Muscle of leg (tissue), 11 donors: ENCODE results near the gene FGFRL1. TPM values are rescaled to one million over a fixed set of nuclear protein-coding genes. Genes with fewer than 3 reads are reported as not detected.

Source experiments
- DNase-seq: peaks from one replicate; pipeline ENCODE4 v3.0.0; 2013
- H3K27ac ChIP-seq: one replicate; pipeline ENCODE4 v1.5.1; 2013; ENCODE audit warnings: mild to moderate bottlenecking, low read length, control low read depth
- H3K27me3 ChIP-seq: one replicate; pipeline ENCODE4 v1.6.1; 2013; ENCODE audit warnings: low read length; ENCODE audit not compliant: control insufficient read depth, insufficient read depth
- H3K36me3 ChIP-seq: one replicate; pipeline ENCODE4 v1.6.1; 2013; ENCODE audit warnings: low read length; ENCODE audit not compliant: control insufficient read depth, insufficient read depth
- H3K4me1 ChIP-seq: one replicate; pipeline ENCODE4 v1.6.1; 2013; ENCODE audit warnings: low read length; ENCODE audit not compliant: control insufficient read depth, insufficient read depth
- H3K4me3 ChIP-seq: one replicate; pipeline ENCODE4 v1.5.1; 2013; ENCODE audit warnings: low read length, control low read depth
- H3K9me3 ChIP-seq: replicated peaks from 2 replicates; pipeline ENCODE4 v1.6.1; 2013; ENCODE audit warnings: low read depth, low read length; ENCODE audit not compliant: control insufficient read depth
- WGBS: methylation state at CpG from one replicate; pipeline ENCODE4 v1.1.5; 2013; ENCODE audit warnings: missing lambda C conversion rate; ENCODE audit not compliant: insufficient coverage; 5-methylcytosine and 5-hydroxymethylcytosine counted together
- polyA plus RNA-seq, 8 donors: library from polyadenylated mRNA; unstranded; fragments of 120-200 nt; gene quantifications; one replicate each; pipeline versions ENCODE4 v1.2.1 to v1.2.3, GENCODE V29; 2013; ENCODE audit warnings: inconsistent platforms in 1 of 8, low replicate concordance in 1 of 8; ENCODE audit not compliant: insufficient read length in 8 of 8, insufficient read depth in 1 of 8
- total RNA-seq: library from RNA; stranded (reverse); fragments of 120-200 nt; gene quantifications from one replicate; pipeline ENCODE4 v1.2.4, GENCODE V29; 2013

Gene FGFRL1
- total and polyA plus RNA-seq, 9 donors: 90.4 to 203 (median 170) TPM

DNA sequence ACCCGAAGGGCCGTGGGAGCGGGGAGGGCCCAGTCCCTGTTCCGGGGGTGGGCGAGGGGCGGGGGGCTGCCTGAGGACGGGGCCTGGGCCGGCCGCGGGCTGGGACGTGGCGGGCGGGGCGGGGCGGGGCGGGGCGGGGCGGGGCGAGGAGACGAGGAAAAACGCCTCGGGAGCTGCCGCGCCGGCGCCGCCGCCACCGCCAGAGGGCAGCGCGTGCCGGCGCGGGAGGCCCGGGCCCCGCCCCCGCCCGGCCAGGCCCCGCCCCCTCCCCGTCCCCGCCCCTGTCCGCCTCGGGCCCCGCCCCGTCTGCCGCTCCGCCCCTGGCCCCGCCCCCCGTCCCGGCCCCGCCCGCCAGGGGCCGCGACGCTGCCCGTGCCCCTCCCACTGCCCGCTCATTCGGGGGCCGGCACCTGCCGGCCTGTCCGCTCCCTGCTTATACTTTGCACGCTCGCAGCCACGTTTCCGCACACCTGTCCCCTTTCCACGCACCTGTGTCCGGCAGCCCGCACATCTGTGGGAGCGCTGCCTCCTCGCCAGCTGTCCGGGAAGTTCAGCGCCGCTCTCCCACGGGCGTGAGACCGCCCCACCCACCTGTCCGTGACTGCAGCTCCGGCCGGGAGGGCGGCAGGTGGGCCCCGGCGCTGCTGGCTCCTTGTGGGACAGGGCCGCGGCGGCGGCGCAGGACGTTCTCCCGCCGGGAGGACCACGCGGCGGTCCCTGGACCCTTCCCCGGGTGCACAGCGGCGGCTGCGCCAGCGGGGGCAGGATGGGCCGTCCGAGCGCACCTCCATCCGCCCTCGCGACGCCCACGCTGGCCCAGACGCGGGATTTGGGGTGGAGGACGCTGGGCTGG, 1.7 kb upstream of the FGFRL1 start:
- Histone ChIP-seq H3K36me3 (peaks cover 13% of the 10 kb centered on the region), H3K9me3 (no peaks in the 10 kb centered on the region), H3K27ac (peak overlapping the region; percentile 75), H3K4me3 (peak overlapping the region; percentile 60), H3K4me1 (peaks cover 46% of the 10 kb centered on the region), H3K27me3 (peaks cover 41% of the 10 kb centered on the region)
- peak; percentile 82 for DNase-seq
- WGBS: under 1% methylated on average over 102 of the region's 109 CpGs

GRCh38 chr4:1010395-1011021, 918 bp upstream of the FGFRL1 start:
- peaks cover 34% of the 10 kb centered on the region for H3K27me3 ChIP-seq
- WGBS: 2% methylated on average over 35 of the region's 36 CpGs
- H3K4me3 ChIP-seq: peak overlapping the region; percentile 47
- no peaks in the 10 kb centered on the region for H3K9me3 ChIP-seq
- peak; percentile 66 for DNase-seq
- peaks cover 53% of the 10 kb centered on the region for H3K4me1 ChIP-seq
- peak overlapping the region; percentile 75 for H3K27ac ChIP-seq
- peaks cover 19% of the 10 kb centered on the region for H3K36me3 ChIP-seq

- Histone ChIP-seq H3K4me3 (no peak overlapping the region), H3K4me1 (peaks cover 65% of the 10 kb centered on the region), H3K27ac (no peak overlapping the region)
Observed at GRCh38 chr4:1011666-1012033, 224 bp downstream of the FGFRL1 start.

DNA sequence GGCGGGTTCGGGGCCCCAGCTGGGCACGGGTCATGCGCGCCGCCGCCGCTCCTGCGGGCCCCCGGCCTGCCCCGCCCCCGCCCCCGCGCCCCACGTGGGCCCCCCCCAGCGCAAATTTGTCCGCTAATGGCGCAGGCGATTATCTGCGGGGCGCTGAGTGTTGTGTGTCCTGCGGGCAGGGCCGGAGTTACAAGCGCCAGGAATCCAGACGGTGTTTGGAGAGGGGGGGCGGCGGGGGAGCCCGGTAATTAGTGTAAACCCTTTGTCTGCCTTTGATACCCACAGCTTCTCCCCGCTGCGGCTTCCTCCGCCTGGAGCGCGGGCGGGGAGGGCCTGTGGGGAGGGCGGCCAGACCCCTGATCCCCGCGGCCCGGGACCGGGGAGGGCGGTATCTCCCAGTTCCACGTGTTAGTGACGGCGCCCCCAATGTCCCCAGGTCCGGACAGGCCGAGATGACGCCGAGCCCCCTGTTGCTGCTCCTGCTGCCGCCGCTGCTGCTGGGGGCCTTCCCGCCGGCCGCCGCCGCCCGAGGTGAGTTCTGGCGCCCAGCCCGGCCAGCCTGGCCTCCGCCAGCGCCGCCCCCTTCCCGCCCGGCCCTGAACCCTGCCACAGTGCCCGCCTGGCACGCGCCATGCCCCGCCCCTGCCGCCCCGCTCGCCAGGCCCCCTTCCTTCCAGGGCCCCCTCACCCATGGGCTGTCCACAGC, 761 bp downstream of the FGFRL1 start:
- Histone ChIP-seq H3K9me3 (no peaks in the 10 kb centered on the region), H3K27me3 (peaks cover 24% of the 10 kb centered on the region), H3K4me1 (peaks cover 70% of the 10 kb centered on the region), H3K4me3 (peak overlapping the region; percentile 52), H3K27ac (peak overlapping the region; percentile 62), H3K36me3 (peaks cover 19% of the 10 kb centered on the region)
- DNase-seq: no peak
- 6% methylated on average over 60 of the region's 69 CpGs for WGBS

More at GRCh38 chr4:1011666-1012033, 224 bp downstream of the FGFRL1 start:
- no peak for DNase-seq
- under 1% methylated on average over 48 of the region's 69 CpGs for WGBS
- H3K36me3 ChIP-seq: peaks cover 19% of the 10 kb centered on the region
- no peaks in the 10 kb centered on the region for H3K9me3 ChIP-seq
- H3K27me3 ChIP-seq: peaks cover 27% of the 10 kb centered on the region

GRCh38 chr4:1013225-1014073, 2.0 kb downstream of the FGFRL1 start:
- peak overlapping the region; percentile 80 for H3K27ac ChIP-seq
- peaks cover 83% of the 10 kb centered on the region for H3K4me1 ChIP-seq
- no peaks in the 10 kb centered on the region for H3K9me3 ChIP-seq
- H3K27me3 ChIP-seq: peaks cover 13% of the 10 kb centered on the region
- H3K36me3 ChIP-seq: peaks cover 19% of the 10 kb centered on the region
- no peak for DNase-seq
- peak overlapping the region; percentile 27 for H3K4me3 ChIP-seq
- WGBS: 92% methylated on average over 35 of the region's 43 CpGs

- 34% methylated on average over 30 of the region's 36 CpGs for WGBS
Observed at GRCh38 chr4:1014291-1015167, 3.1 kb downstream of the FGFRL1 start.

DNA sequence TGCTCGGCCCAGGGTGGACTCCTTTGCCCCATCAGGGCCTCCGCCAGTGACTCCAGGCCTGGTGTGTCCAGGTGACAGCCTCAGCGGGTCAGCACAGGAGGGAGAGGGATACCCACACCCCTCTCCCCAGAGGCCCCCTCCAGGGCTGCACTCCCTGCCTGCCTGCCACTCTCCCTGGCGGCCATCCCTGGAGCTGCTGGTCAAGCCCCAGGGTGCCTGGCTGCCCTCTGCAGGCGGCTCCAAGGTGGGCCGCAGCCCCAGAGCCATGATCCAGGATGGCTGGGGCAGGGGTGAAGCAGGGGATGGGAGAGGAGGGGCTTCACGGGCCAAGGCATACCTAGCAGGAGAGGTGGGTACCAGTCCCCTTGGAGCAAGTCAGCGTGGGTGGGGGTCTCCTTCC, 3.8 kb downstream of the FGFRL1 start:
- Histone ChIP-seq H3K27ac (peak overlapping the region; percentile 20), H3K4me1 (peaks cover 88% of the 10 kb centered on the region), H3K36me3 (peaks cover 19% of the 10 kb centered on the region), H3K27me3 (peaks cover 5% of the 10 kb centered on the region), H3K4me3 (no peak overlapping the region), H3K9me3 (no peaks in the 10 kb centered on the region)
- DNase-seq: no peak
- WGBS: 72% methylated on average over 6 of the region's 8 CpGs

More at GRCh38 chr4:1014291-1015167, 3.1 kb downstream of the FGFRL1 start:
- H3K4me3 ChIP-seq: no peak overlapping the region
- peaks cover 5% of the 10 kb centered on the region for H3K27me3 ChIP-seq
- H3K4me1 ChIP-seq: peaks cover 85% of the 10 kb centered on the region
- DNase-seq: no peak
- H3K36me3 ChIP-seq: peaks cover 19% of the 10 kb centered on the region
- no peaks in the 10 kb centered on the region for H3K9me3 ChIP-seq
- peak overlapping the region; percentile 80 for H3K27ac ChIP-seq

- Histone ChIP-seq H3K36me3 (peaks cover 19% of the 10 kb centered on the region), H3K4me1 (peaks cover 84% of the 10 kb centered on the region), H3K4me3 (no peak overlapping the region), H3K27ac (peak overlapping the region; percentile 20), H3K9me3 (no peaks in the 10 kb centered on the region), H3K27me3 (peaks cover 2% of the 10 kb centered on the region)
- no peak for DNase-seq
- WGBS: 94% methylated on average over 10 of the region's 10 CpGs
Observed at GRCh38 chr4:1015746-1016145, 4.3 kb downstream of the FGFRL1 start.

GRCh38 chr4:1017211-1017610, 5.8 kb downstream of the FGFRL1 start:
- Histone ChIP-seq H3K27me3 (no peaks in the 10 kb centered on the region), H3K27ac (peak overlapping the region; percentile 20), H3K4me3 (no peak overlapping the region), H3K4me1 (peaks cover 91% of the 10 kb centered on the region), H3K9me3 (no peaks in the 10 kb centered on the region), H3K36me3 (peaks cover 19% of the 10 kb centered on the region)
- 82% methylated on average over 14 of the region's 16 CpGs for WGBS
- DNase-seq: no peak
